ENCODE results near the gene C11orf98. TPM values are rescaled to one million over a fixed set of nuclear protein-coding genes. Genes with fewer than 3 reads are reported as not detected.
A peak's percentile ranks its signal among the peaks of the same experiment; 100 is the strongest.
"Not testable (repeated sequence)": the region's sequence is repeated elsewhere in the genome, so short reads cannot be mapped to it uniquely, and the experiment has no call there.

The C11orf98 gene
- total RNA-seq, 1 experiment from 2014 or later: 139 TPM

GRCh38 chr11:62676698-62677097 is 11.7 kb upstream of the C11orf98 start:
- Histone ChIP-seq H3K14ac (ENCODE audit: insufficient read depth, low read length) (no peak overlapping the region), H3K79me2 (ENCODE audit: insufficient read depth, low read length) (no peaks in the 10 kb centered on the region), H2BK20ac (ENCODE audit: low read depth, low read length, poor library complexity, severe bottlenecking) (no peak overlapping the region), H3K23me2 (ENCODE audit: insufficient read length, low read depth, low read length, poor library complexity, severe bottlenecking) (peaks cover 8% of the 10 kb centered on the region), H2BK12ac (ENCODE audit: insufficient read length, low read depth, low read length) (no peak overlapping the region), H2BK5ac (ENCODE audit: insufficient read length, low read length) (no peak overlapping the region), H3K27ac (ENCODE audit: insufficient read length, low read depth, low read length) (no peak overlapping the region), H3K56ac (ENCODE audit: insufficient read length, low read depth, low read length) (no peak overlapping the region), H3T11ph (ENCODE audit: low read length) (no peak overlapping the region), H2BK120ac (ENCODE audit: low read depth, low read length, poor library complexity, severe bottlenecking) (no peak overlapping the region), H2BK15ac (ENCODE audit: low read depth, low read length) (no peak overlapping the region), H4K8ac (replicated peaks; ENCODE audit: insufficient read length, low read depth, low read length) (no peak overlapping the region), H4K5ac (ENCODE audit: insufficient read length, low read depth, low read length) (no peak overlapping the region), H3K79me1 (ENCODE audit: insufficient read depth, low read depth, low read length, poor library complexity, severe bottlenecking) (no peaks in the 10 kb centered on the region), H3K9me3 (ENCODE audit: control insufficient read depth, low read depth, low read length) (no peaks in the 10 kb centered on the region), H2AK5ac (ENCODE audit: insufficient read length, low read length) (no peak overlapping the region), H3K18ac (ENCODE audit: insufficient read length, low read depth, low read length) (no peak overlapping the region), H3K9ac (ENCODE audit: extremely low read depth, insufficient read length, low read length) (no peak overlapping the region), H3K27me3 (ENCODE audit: insufficient read depth, low read length) (no peaks in the 10 kb centered on the region), H2AFZ (ENCODE audit: low read length) (no peak overlapping the region), H3K4me2 (ENCODE audit: insufficient read depth, insufficient read length, low read length) (no peak overlapping the region), H4K91ac (ENCODE audit: insufficient read length, low read depth, low read length) (no peak overlapping the region), H3K4ac (ENCODE audit: low read depth, low read length) (no peak overlapping the region), H3K23ac (ENCODE audit: insufficient read length, low read depth, low read length) (no peak overlapping the region), H3K4me1 (ENCODE audit: insufficient read depth, low read length) (no peaks in the 10 kb centered on the region), H4K20me1 (ENCODE audit: control insufficient read depth, insufficient read depth, insufficient read length) (no peaks in the 10 kb centered on the region)
- peaks cover 17 to 49% (median 44%) of the 10 kb centered on the region in 3 experiments; a peak in 6 of 7 replicates for H3K36me3 Mint-ChIP-seq (ENCODE audit: insufficient read depth in 1 of 3, low read depth in 3 of 3)
- no peak for DNase-seq
- peak overlapping the region in 2 of 3 experiments; percentile 31 to 63; a peak in 2 of 7 replicates for H3K27ac Mint-ChIP-seq
- 0 out of 5 replicates have a peak, but pooled peaks cover 0 to 2% of the 10 kb centered on the region in 2 experiments for H3K9me3 Mint-ChIP-seq
- peak overlapping the region in 1 of 2 experiments; percentile 85; a peak in 1 of 5 replicates for H3K4me3 Mint-ChIP-seq
- TF ChIP-seq CTCF (conservative IDR thresholded peaks at IDR 0.05): 0 out of 3 replicates have a peak, but pooled peaks have one; percentile 14
- no CpG with 5 or more reads among the region's 6 CpGs for WGBS (ENCODE audit: extremely low coverage, insufficient read length, low lambda C conversion rate)
- H3K4me1 Mint-ChIP-seq: peaks cover 17 to 30% of the 10 kb centered on the region in 2 experiments
- no peaks in the 10 kb centered on the region for H3K27me3 Mint-ChIP-seq (ENCODE audit: low read depth)

GRCh38 chr11:62675415-62675814 is 10.4 kb upstream of the C11orf98 start:
- not testable (repeated sequence) for H3K79me2 ChIP-seq (ENCODE audit: insufficient read depth, low read length); H4K5ac ChIP-seq (ENCODE audit: insufficient read length, low read depth, low read length); H3K23ac ChIP-seq (ENCODE audit: insufficient read length, low read depth, low read length); H4K8ac ChIP-seq (replicated peaks; ENCODE audit: insufficient read length, low read depth, low read length); H4K91ac ChIP-seq (ENCODE audit: insufficient read length, low read depth, low read length); H2BK5ac ChIP-seq (ENCODE audit: insufficient read length, low read length); H2BK12ac ChIP-seq (ENCODE audit: insufficient read length, low read depth, low read length); H4K20me1 ChIP-seq (ENCODE audit: control insufficient read depth, insufficient read depth, insufficient read length); H3T11ph ChIP-seq (ENCODE audit: low read length); H3K4me3 Mint-ChIP-seq; H3K18ac ChIP-seq (ENCODE audit: insufficient read length, low read depth, low read length); H2AFZ ChIP-seq (ENCODE audit: low read length); H3K4ac ChIP-seq (ENCODE audit: low read depth, low read length); H3K4me1 ChIP-seq (ENCODE audit: insufficient read depth, low read length); H2BK120ac ChIP-seq (ENCODE audit: low read depth, low read length, poor library complexity, severe bottlenecking); H3K9me3 Mint-ChIP-seq; H2AK5ac ChIP-seq (ENCODE audit: insufficient read length, low read length); H2BK20ac ChIP-seq (ENCODE audit: low read depth, low read length, poor library complexity, severe bottlenecking); H3K56ac ChIP-seq (ENCODE audit: insufficient read length, low read depth, low read length); H3K27ac ChIP-seq (ENCODE audit: insufficient read length, low read depth, low read length); H3K4me2 ChIP-seq (ENCODE audit: insufficient read depth, insufficient read length, low read length); H3K27ac Mint-ChIP-seq; H3K9me3 ChIP-seq (ENCODE audit: control insufficient read depth, low read depth, low read length); H3K27me3 ChIP-seq (ENCODE audit: insufficient read depth, low read length); H3K9ac ChIP-seq (ENCODE audit: extremely low read depth, insufficient read length, low read length); H2BK15ac ChIP-seq (ENCODE audit: low read depth, low read length); H3K14ac ChIP-seq (ENCODE audit: insufficient read depth, low read length); DNase-seq; H3K79me1 ChIP-seq (ENCODE audit: insufficient read depth, low read depth, low read length, poor library complexity, severe bottlenecking); H3K27me3 Mint-ChIP-seq (ENCODE audit: low read depth)
- peaks cover 23 to 29% of the 10 kb centered on the region in 2 experiments for H3K4me1 Mint-ChIP-seq
- H3K23me2 ChIP-seq (ENCODE audit: insufficient read length, low read depth, low read length, poor library complexity, severe bottlenecking): peaks cover 11% of the 10 kb centered on the region
- H3K36me3 Mint-ChIP-seq (ENCODE audit: insufficient read depth in 1 of 3, low read depth in 3 of 3): peaks cover 17 to 49% (median 44%) of the 10 kb centered on the region in 3 experiments; a peak in 6 of 7 replicates
- no CpG with 5 or more reads among the region's 10 CpGs for WGBS (ENCODE audit: extremely low coverage, insufficient read length, low lambda C conversion rate)
